ENCODE measurements around the gene NLRP10. TPM values are rescaled to one million over a fixed set of nuclear protein-coding genes. Genes with fewer than 3 reads are reported as not detected.

NLRP10 gene
- total RNA-seq, 2 donors from 2014 or later, result not detected

- intact Hi-C loops (cut with DNase I), result no loop called here
- H3K9ac ChIP-seq (ENCODE audit: low read depth in 2 of 2, low read length in 2 of 2), result no peak overlapping the region
- no peaks in the 10 kb centered on the region for H3K27me3 ChIP-seq
- TF ChIP-seq CTCF (IDR thresholded peaks at IDR 0.05), result no peak
- H3K27ac ChIP-seq, result no peak overlapping the region
- no peaks in the 10 kb centered on the region for H3K9me3 ChIP-seq
- no peaks in the 10 kb centered on the region for H3K36me3 ChIP-seq
- DNase-seq, result no peak
- peaks cover 12% of the 10 kb centered on the region for H3K4me1 ChIP-seq
- no peak overlapping the region for H3K4me3 ChIP-seq
Observed at GRCh38 chr11:7983832-7984590, 18.8 kb upstream of the NLRP10 start.

- no peaks in the 10 kb centered on the region for H3K27me3 ChIP-seq
- intact Hi-C loops (cut with DNase I), result no loop called here
- H3K27ac ChIP-seq, result no peak overlapping the region
- H3K36me3 ChIP-seq, result no peaks in the 10 kb centered on the region
- H3K9me3 ChIP-seq, result no peaks in the 10 kb centered on the region
- H3K4me1 ChIP-seq, result peaks cover 3% of the 10 kb centered on the region
- DNase-seq, result no peak
- H3K4me3 ChIP-seq, result no peak overlapping the region
- TF ChIP-seq CTCF (IDR thresholded peaks at IDR 0.05), result no peak
- H3K9ac ChIP-seq (ENCODE audit: low read depth in 2 of 2, low read length in 2 of 2), result no peak overlapping the region
Observed at GRCh38 chr11:7982582-7983119, 17.4 kb upstream of the NLRP10 start.

- Histone ChIP-seq H3K4me1 (peaks cover 2% of the 10 kb centered on the region), H3K9ac (ENCODE audit: low read depth in 2 of 2, low read length in 2 of 2) (no peak overlapping the region), H3K36me3 (no peaks in the 10 kb centered on the region), H3K27me3 (no peaks in the 10 kb centered on the region), H3K9me3 (no peaks in the 10 kb centered on the region), H3K4me3 (no peak overlapping the region), H3K27ac (no peak overlapping the region)
- intact Hi-C loops (cut with DNase I), result no loop called here
- no peak for TF ChIP-seq CTCF (IDR thresholded peaks at IDR 0.05)
- DNase-seq, result no peak
Observed at GRCh38 chr11:7981619-7982157, 16.4 kb upstream of the NLRP10 start.

GRCh38 chr11:7977232-7977917 lies 12.1 kb upstream of the NLRP10 start:
- Histone ChIP-seq H3K27me3 (no peaks in the 10 kb centered on the region), H3K27ac (no peak overlapping the region), H3K36me3 (no peaks in the 10 kb centered on the region), H3K9me3 (no peaks in the 10 kb centered on the region), H3K9ac (ENCODE audit: low read depth in 2 of 2, low read length in 2 of 2) (no peak overlapping the region), H3K4me1 (no peaks in the 10 kb centered on the region), H3K4me3 (no peak overlapping the region)
- no peak for DNase-seq
- intact Hi-C loops (cut with DNase I), result no loop called here
- no peak for TF ChIP-seq CTCF (IDR thresholded peaks at IDR 0.05)

- Histone ChIP-seq H3K27me3 (no peaks in the 10 kb centered on the region), H3K27ac (no peak overlapping the region), H3K36me3 (no peaks in the 10 kb centered on the region), H3K9ac (ENCODE audit: low read depth in 2 of 2, low read length in 2 of 2) (no peak overlapping the region), H3K4me1 (no peaks in the 10 kb centered on the region), H3K9me3 (no peaks in the 10 kb centered on the region), H3K4me3 (no peak overlapping the region)
- no peak for DNase-seq
- TF ChIP-seq CTCF (IDR thresholded peaks at IDR 0.05), result no peak
- intact Hi-C loops (cut with DNase I), result no loop called here
Observed at GRCh38 chr11:7974668-7975067, 9.4 kb upstream of the NLRP10 start.

Measured in colonic mucosa (tissue), 4 donors.